Measurements from ENCODE around the gene FBXO4.

DNA sequence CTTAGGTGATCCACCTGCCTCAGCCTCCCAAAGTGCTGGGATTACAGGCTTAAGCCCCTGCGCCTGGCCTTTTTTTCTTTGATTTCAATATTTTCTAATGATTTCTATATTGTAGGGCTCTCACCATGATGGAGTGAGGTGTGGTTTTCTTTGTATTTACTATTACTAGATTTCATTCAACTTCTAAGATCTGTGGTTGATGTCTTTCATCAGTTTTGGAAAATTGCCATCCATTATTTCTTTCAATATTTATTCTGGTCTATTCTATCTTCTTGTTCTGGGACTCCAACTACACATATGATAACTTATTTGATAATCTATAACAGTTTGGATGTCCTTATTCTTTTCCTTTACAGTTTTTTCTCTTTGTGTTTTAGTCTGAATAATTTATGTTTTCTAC is 31.9 kb downstream of the FBXO4 start:
- no peak for TF ChIP-seq POLR2AphosphoS5 (IDR thresholded peaks at IDR 0.05; ENCODE audit: low read depth, low read length)
- no peak for TF ChIP-seq CTCF (IDR thresholded peaks at IDR 0.05 in 2 of 3, conservative IDR thresholded peaks at IDR 0.05 in 1 of 3; ENCODE audit: borderline replicate concordance in 1 of 3, insufficient read depth in 1 of 3, low read depth in 2 of 3, low read length in 2 of 3)
- no peak for TF ChIP-seq FOSL1 (IDR thresholded peaks at IDR 0.05; ENCODE audit: low read depth)
